HG03196 (cell line): Measurements from ENCODE around the gene OBSCN.

ENCODE experiments used
- ATAC-seq: cut with Tn5 transposase; IDR thresholded peaks from one replicate; pipeline ENCODE4 v1.9.1; 2021; ENCODE audit not compliant: unreplicated experiment

Gene OBSCN

GRCh38 chr1:228286505-228287417 is 78.9 kb downstream of the OBSCN start:
- no peak for ATAC-seq

- ATAC-seq: no peak
These were observed 79.9 kb downstream of the OBSCN start for GRCh38 chr1:228287541-228288425.

GRCh38 chr1:228288536-228289238 is 80.8 kb downstream of the OBSCN start:
- ATAC-seq: no peak

- ATAC-seq: no peak
These were observed 81.5 kb downstream of the OBSCN start for GRCh38 chr1:228289239-228289849.

GRCh38 chr1:228289996-228290881 is 82.4 kb downstream of the OBSCN start:
- ATAC-seq: no peak

GRCh38 chr1:228291906-228292608 is 84.2 kb downstream of the OBSCN start:
- no peak for ATAC-seq

- no peak for ATAC-seq
These were observed 84.7 kb downstream of the OBSCN start for GRCh38 chr1:228292609-228292911.

GRCh38 chr1:228293393-228293792 is 85.5 kb downstream of the OBSCN start:
- ATAC-seq: no peak

- no peak for ATAC-seq
These were observed 86.1 kb downstream of the OBSCN start for GRCh38 chr1:228293816-228294500.

- ATAC-seq: no peak
These were observed 86.9 kb downstream of the OBSCN start for GRCh38 chr1:228294717-228295116.

- no peak for ATAC-seq
These were observed 87.4 kb downstream of the OBSCN start for GRCh38 chr1:228295201-228295600.

- no peak for ATAC-seq
These were observed 88.1 kb downstream of the OBSCN start for GRCh38 chr1:228295981-228296380.

GRCh38 chr1:228297242-228297641 is 89.4 kb downstream of the OBSCN start:
- no peak for ATAC-seq

- no peak for ATAC-seq
These were observed 90.0 kb downstream of the OBSCN start for GRCh38 chr1:228297822-228298221.

- no peak for ATAC-seq
These were observed 90.6 kb downstream of the OBSCN start for GRCh38 chr1:228298471-228298870.

- ATAC-seq: no peak
These were observed 91.4 kb downstream of the OBSCN start for GRCh38 chr1:228299211-228299610.

GRCh38 chr1:228299901-228300300 is 92.1 kb downstream of the OBSCN start:
- no peak for ATAC-seq

- ATAC-seq: no peak
These were observed 94.2 kb downstream of the OBSCN start for GRCh38 chr1:228302086-228302485.

GRCh38 chr1:228303596-228303995 is 95.8 kb downstream of the OBSCN start:
- ATAC-seq: no peak
